ENCODE data around the gene SH3D19.
"Not testable (repeated sequence)": the region's sequence is repeated elsewhere in the genome, so short reads cannot be mapped to it uniquely, and the experiment has no call there.

Gene SH3D19

DNA sequence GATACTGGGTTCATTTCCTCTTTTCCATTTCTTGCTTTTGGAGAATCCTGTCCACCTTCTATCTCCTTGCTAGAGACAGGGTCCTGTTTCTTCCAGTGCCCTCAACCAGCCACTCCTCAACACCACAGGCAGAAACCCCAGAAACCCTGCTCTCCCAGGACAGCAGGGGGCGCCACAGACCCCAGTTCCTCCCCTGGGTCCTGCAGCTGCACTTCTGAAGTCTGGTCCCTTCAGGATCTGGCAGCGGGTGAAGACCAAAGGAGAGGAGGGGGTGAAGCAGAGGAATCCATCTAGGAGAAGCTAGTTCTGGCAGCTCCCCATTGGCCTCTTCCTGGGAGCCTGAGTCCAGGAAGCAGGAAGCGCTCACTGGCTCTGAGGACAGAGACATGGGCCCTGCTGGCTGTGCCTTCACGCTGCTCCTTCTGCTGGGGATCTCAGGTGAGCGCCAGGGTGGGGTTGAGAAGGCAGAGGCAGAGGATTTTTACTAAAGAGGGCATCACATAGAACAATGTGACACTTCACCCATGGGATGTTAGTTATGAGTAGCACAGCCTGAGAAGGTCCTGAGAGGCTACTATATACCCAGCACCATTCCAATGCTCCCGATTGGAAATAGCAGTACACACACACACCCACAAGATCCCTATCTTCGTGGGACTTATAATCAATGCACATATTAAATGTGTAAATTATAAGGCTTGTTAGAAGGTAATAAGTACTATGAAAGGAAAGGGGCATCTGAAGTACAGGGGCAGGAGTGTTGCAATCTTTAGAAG lies 48.4 kb downstream of the SH3D19 start, which contains the start of gene PRSS48:
Gene PRSS48, plus strand, starts transcription at position 375 of the 776 bp plus-strand sequence. Its CDS starts 12 bp downstream, at position 387.
- DNase-seq (ENCODE audit: low read depth in 2 of 2): no peak

DNA sequence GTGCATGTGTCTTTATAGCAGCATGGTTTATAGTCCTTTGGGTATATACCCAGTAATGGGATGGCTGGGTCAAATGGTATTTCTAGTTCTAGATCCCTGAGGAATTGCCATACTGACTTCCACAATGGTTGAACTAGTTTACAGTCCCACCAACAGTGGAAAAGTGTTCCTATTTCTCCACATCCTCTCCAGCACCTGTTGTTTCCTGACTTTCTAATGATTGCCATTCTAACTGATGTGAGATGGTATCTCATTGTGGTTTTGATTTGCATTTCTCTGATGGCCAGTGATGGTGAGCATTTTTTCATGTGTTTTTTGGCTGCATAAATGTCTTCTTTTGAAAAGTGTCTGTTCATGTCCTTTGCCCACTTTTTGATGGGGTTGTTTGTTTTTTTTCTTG lies 56.5 kb downstream of the SH3D19 start:
- not testable (repeated sequence) for DNase-seq (ENCODE audit: low read depth in 2 of 2)

DNA sequence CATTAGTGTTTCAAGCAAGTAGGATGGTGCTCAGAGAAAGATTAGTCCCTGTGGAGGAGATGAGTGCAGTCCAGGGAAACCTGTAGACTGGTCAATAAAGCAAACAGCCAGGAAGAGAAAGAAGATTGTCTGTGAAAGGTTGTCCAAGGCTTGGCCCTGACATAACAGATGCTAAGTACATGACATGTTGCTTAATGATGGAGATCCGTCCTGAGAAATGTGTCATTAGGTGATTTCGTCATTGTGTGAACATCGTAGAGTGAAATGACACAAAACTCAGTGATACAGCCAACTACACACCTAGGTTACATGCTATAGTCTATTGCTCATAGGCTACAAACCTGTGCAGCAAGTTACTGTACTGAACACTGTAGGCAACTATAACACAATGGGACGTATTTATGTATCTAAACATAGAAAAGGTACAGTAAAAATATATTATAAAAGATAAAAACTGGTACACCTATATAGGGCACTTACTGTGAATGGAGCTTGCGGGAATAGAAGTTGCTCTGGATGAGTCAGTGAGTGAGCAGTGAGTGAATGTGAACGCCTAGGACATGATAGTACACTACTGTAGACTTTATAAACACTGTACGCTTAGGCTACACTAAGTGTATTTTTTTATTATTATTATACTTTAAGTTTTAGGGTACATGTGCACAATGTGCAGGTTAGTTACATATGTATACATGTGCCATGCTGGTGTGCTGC lies 57.4 kb downstream of the SH3D19 start:
- no peak for DNase-seq (ENCODE audit: low read depth in 2 of 2)

DNA sequence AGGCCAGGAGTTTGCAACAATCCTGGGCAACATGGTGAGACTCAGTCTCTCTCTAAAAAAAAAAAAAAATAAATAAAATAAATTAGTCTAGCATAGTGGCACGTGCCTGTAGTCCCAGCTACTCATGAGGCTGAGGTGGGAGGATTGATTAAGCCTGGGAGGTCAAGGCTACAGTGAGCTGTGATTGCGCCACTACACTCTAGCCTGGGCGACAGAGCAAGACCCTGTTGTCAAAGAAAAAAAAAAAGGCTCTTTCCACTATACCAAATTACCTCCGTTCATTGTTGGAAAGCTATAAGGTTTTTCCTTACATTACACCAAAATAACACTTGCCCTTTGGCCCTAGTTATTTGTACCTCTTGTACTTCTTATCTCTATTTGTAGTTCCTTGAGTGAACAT lies 58.3 kb downstream of the SH3D19 start:
- no peak for DNase-seq (ENCODE audit: low read depth in 2 of 2)

DNA sequence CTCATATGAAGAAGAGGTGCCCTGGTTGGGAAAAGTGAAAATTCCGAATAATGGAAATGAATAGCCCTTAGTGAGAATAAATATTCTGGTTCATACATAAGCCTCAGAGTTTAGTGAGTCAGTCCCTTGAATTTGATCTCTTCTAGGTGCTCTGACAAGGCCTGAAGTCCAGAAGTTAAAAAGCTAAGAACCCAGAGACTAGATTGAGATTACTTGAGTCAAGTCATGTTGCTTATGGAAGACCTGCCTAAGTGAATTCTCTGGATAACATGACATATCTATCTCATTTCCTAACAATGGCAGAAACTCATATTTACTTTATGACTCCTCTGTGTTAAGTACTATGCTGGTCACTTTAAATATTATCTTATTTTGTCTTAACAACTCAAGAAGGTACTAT lies 58.9 kb downstream of the SH3D19 start:
- no peak for DNase-seq (ENCODE audit: low read depth in 2 of 2)

DNA sequence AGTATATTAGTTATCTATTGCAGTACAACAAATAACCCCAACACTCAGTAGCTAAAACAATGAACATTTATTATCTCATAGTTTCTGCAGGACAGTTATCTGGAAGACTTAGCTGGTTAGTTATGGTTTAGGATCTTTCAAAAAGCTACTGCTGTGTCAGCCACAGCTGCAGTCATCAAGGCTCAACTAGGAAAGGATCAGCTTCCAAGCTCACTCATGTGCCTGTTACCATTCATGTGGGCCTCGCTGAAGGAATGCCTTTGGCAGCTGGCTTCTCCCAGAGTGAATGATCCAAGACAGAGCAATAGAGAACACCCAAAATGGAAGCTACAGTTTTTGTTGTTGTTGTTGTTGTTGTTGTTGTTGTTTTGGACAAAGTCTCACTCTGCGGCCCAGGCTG lies 62.0 kb downstream of the SH3D19 start:
- no peak for DNase-seq (ENCODE audit: low read depth in 2 of 2)

DNA sequence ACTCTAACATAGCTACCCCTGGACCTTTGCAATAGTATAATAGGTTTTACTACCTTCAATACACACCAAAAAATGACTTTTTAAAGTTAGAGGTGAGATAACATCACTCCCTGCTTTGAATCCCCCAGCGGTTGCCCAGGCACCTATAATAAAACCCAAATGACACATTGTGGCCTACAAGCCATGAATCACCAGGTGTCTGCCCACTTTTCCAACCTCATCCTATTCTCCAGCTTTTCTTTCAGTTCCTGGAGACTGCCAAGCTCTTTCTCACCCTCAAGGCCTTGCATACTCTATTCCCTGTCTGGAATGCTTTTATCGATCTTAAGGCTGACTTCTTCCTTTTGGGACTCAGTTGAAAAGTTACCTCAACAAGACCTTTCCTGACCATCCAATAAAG lies 64.9 kb downstream of the SH3D19 start:
- no peak for DNase-seq (ENCODE audit: low read depth in 2 of 2)

GRCh38 chr4:151259752-151260151 lies 65.7 kb downstream of the SH3D19 start:
- DNase-seq (ENCODE audit: low read depth in 2 of 2): no peak

- DNase-seq (ENCODE audit: low read depth in 2 of 2): no peak
These were observed 67.7 kb downstream of the SH3D19 start for GRCh38 chr4:151257704-151258103.

GRCh38 chr4:151256134-151256533 lies 69.3 kb downstream of the SH3D19 start:
- no peak for DNase-seq (ENCODE audit: low read depth in 2 of 2)

GRCh38 chr4:151255680-151256079 lies 69.7 kb downstream of the SH3D19 start:
- DNase-seq (ENCODE audit: low read depth in 2 of 2): not testable (repeated sequence)

DNA sequence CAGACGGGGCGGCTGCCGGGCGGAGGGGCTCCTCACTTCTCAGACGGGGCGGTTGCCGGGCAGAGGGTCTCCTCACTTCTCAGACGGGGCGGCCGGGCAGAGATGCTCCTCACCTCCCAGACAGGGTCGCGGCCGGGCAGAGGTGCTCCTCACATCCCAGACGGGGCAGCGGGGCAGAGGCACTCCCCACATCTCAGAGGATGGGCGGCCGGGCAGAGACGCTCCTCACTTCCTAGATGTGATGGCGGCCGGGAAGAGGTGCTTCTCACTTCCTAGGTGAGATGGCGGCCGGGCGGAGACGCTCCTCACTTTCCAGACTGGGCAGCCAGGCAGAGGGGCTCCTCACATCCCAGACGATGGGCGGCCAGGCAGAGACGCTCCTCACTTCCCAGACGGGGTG lies 70.2 kb downstream of the SH3D19 start:
- not testable (repeated sequence) for DNase-seq (ENCODE audit: low read depth in 2 of 2)

DNA sequence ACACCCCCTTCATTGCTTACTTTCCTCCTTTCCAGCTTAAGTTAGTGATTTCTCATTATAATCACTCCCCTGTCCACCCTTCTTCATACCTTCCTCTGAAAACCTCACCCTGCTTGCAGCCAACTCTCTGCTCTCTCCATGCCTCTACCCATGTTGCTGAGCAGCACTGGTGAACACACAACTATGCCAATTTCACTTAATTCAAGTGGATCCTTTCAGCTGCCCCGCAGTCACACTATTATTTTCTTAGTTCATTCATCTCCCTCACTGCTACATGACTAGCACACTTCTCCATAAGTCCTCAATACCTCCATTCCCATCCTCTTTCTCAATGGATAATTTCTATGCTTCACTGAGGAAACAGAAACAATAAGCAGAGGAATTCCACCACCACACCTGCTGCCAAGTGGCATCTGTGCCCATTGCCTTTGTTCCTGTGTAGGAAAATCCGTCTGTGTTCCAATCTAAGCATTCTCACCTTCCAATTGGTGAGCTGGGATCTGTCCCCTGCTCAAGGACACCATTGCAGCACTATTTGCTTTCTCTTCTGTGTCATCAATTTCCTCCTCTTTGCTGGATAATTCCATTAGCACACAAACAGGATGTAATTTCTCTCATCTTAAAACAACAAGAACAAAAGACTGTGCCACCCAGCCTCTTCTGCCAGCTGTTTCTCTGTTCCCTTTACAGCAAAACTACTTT lies 73.7 kb downstream of the SH3D19 start:
- DNase-seq (ENCODE audit: low read depth in 2 of 2): no peak

GRCh38 chr4:151250706-151251105 lies 74.7 kb downstream of the SH3D19 start:
- DNase-seq (ENCODE audit: low read depth in 2 of 2): no peak

DNA sequence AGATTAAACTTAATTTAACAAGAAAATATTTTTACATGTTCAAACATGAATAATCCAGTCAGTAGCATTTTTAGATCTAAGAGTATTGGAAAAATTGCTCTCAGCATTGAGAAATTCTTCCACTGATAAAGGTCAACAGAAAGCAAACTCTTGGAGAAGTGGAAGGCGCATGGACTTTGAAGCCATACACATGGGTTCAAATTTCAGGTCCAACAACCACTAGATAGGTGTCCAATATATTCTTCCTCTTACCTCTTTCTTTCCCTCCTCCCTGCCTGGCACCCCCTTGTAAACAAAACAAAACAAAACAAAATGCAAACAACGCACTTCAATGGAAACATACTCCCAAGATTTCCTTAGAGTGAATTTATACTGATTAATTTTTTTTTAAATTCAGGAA lies 76.9 kb downstream of the SH3D19 start:
- DNase-seq (ENCODE audit: low read depth in 2 of 2): no peak

DNA sequence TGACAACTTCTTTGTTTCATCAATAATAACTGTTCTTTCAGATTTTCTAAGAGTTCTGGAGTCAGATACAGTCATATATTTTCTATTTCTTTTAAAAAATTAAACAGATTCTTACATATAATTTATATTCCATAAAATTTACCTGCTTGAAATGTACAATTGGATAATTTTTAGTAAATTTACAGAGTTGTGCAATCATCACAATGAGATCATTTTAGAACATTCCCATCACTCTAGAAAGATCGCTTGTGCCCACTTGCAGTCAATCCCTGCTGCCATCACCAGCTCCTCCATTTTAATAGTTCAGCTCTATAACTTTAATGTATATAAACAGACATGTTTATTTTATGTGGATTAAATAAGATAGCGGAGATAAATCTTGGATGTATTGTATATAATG lies 78.0 kb downstream of the SH3D19 start:
- no peak for DNase-seq (ENCODE audit: low read depth in 2 of 2)

GRCh38 chr4:151246742-151247141 lies 78.7 kb downstream of the SH3D19 start:
- DNase-seq (ENCODE audit: low read depth in 2 of 2): no peak

DNA sequence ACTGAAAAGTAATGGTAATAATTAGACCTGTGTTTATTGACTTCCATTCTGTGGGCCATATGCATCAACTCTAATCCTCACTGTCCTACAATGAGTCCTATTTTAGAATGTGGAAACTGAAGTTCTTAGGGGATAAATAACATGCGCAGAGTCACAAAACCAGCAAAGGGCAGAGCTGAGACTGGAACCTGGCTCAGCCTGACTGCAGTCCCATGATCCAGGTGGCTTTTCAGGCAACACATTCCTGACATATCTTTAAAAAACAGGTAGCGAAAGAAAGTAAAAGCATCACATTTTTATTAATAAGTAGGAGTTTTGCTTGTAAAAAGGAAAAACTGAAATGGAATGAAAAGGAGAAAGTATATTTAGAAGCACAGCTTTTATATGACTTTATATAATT lies 83.1 kb downstream of the SH3D19 start:
- DNase-seq (ENCODE audit: low read depth in 2 of 2): no peak

GRCh38 chr4:151239608-151240007 lies 85.8 kb downstream of the SH3D19 start:
- DNase-seq (ENCODE audit: low read depth in 2 of 2): no peak

DNA sequence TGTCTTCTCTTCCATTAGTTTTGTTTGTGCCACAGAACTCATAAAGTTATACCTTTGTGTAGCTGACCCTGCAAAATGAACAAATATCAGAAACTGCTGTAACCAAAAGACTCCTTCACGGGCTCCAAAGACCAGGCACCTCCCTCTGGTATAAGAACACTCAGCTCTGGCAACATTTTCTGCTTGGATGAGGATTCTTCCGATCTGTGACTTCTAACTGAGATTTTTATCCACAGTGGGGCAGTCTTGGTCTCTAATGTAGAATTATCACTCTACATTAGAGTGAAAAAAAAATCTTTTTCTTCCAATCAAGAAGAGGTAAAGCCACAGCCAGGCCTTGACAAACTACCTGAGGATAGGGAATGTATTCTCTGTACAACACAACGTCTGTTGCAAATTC lies 86.9 kb downstream of the SH3D19 start:
- no peak for DNase-seq (ENCODE audit: low read depth in 2 of 2)

DNA sequence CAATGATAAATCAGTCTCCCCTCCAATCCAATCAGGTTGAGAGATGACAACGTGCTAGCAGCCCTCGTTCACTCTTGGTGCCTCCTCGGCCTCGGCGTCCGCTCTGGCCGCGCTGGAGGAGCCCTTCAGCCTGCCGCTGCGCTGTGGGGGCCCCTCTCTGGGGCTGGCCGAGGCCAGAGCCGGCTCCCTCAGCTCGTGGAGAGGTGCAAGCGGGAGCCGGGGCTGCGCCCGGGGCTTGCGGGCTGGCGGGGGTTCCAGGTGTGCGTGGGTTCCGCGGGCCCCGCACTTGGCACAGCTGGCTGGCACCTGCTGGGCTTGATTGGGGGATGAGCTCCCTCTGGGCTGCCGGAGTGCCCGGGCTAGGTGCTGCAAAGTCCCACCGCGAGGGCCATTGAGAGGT lies 89.4 kb downstream of the SH3D19 start:
- DNase-seq (ENCODE audit: low read depth in 2 of 2): no peak

GRCh38 chr4:151235373-151235772 lies 90.0 kb downstream of the SH3D19 start:
- not testable (repeated sequence) for DNase-seq (ENCODE audit: low read depth in 2 of 2)

DNA sequence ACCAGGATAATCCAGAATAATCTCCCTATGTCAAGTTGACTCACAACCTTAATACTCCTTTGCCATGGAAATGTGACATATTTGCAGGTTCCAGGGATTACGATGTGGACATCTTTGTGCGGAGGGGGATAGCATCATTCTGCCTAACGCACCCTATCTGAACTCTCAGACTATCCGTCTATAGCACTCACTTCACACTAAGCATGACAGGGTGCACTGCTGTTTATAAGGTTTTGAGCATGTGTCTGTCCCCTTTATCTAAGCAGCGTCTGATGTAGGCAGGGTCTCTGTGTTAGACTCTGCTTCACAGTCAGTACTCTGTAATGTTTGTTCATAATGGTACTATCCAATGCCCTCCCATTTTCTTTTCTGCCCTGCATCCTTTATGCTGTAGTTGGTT lies 91.8 kb downstream of the SH3D19 start:
- no peak for DNase-seq (ENCODE audit: low read depth in 2 of 2)

All from activated CD8-positive, alpha-beta memory T cell treated with anti-CD3 and anti-CD28 coated beads for 4 hours (primary cell).